KOPT-K1 (cell line): Measurements from ENCODE around the gene TSPAN14.

Experiments
- H3K27ac ChIP-seq: fragments of 200-600 bp; sonication (generic); 2 replicates; pipeline ENCODE4 v1.5.1; 2016; ENCODE audit warnings: antibody characterized with exemption, mild to moderate bottlenecking, low read depth, low read length; ENCODE audit not compliant: poor library complexity, severe bottlenecking
- H3K36me3 ChIP-seq: fragments of 200-600 bp; sonication (generic); 2 replicates; pipeline ENCODE4 v1.5.1; 2017; ENCODE audit warnings: antibody characterized with exemption, mild to moderate bottlenecking, low read length, moderate library complexity; ENCODE audit not compliant: insufficient read depth
- H3K9me3 ChIP-seq: fragments of 200-600 bp; sonication (generic); 2 replicates; pipeline ENCODE4 v1.5.1; 2017; ENCODE audit warnings: antibody characterized with exemption, low read length, mild to moderate bottlenecking; ENCODE audit not compliant: insufficient read depth, poor library complexity, severe bottlenecking

Gene TSPAN14

GRCh38 chr10:80552151-80552646 lies 98.1 kb downstream of the TSPAN14 start:
- H3K36me3 ChIP-seq: no peaks in the 10 kb centered on the region
- no peak overlapping the region for H3K27ac ChIP-seq
- no peaks in the 10 kb centered on the region for H3K9me3 ChIP-seq

- Histone ChIP-seq H3K36me3 (no peaks in the 10 kb centered on the region), H3K9me3 (no peaks in the 10 kb centered on the region), H3K27ac (no peak overlapping the region)
These were observed 99.3 kb downstream of the TSPAN14 start for GRCh38 chr10:80553436-80553835.

DNA sequence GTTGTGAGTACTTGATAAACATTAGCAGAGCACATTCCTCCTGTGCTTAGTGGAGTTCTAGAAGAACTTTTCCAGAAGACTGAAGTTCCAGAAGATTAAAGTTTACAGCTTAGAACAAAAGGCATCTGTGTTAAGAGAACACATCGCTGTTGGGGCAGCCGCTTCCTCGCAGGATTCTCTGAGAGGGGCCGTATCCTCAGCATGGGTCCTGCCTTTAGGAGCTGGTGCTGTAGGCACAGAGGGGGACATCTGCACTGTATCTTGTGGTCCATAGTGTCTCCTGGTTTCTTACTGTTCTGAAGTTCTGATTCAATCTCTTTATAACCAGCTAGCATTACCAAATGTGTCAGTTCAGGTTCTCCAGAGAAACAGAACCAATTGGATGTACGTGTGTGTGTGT lies 99.9 kb downstream of the TSPAN14 start:
- H3K9me3 ChIP-seq: no peaks in the 10 kb centered on the region
- no peaks in the 10 kb centered on the region for H3K36me3 ChIP-seq
- H3K27ac ChIP-seq: no peak overlapping the region

- H3K36me3 ChIP-seq: no peaks in the 10 kb centered on the region
- H3K27ac ChIP-seq: no peak overlapping the region
- H3K9me3 ChIP-seq: no peaks in the 10 kb centered on the region
These were observed 101.3 kb downstream of the TSPAN14 start for GRCh38 chr10:80555415-80555814.

DNA sequence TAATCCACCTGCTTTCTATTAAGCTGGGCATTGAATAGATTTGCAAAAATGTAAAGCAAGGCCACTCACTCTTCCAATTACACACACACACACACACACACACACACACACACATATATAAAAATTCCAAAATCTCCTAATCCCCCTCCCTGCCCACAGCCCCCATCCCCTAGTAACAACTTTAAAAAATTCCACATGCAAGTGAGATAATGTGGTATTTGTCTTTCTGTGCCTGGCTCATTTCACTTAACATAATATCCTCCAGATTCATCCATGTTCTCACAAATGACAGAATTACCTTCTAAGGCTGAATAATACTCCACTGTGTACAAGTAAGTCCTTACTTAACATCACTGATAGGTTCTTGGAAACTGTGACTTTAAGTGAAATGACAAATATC lies 107.8 kb downstream of the TSPAN14 start:
- no peaks in the 10 kb centered on the region for H3K9me3 ChIP-seq
- no peaks in the 10 kb centered on the region for H3K36me3 ChIP-seq
- no peak overlapping the region for H3K27ac ChIP-seq

DNA sequence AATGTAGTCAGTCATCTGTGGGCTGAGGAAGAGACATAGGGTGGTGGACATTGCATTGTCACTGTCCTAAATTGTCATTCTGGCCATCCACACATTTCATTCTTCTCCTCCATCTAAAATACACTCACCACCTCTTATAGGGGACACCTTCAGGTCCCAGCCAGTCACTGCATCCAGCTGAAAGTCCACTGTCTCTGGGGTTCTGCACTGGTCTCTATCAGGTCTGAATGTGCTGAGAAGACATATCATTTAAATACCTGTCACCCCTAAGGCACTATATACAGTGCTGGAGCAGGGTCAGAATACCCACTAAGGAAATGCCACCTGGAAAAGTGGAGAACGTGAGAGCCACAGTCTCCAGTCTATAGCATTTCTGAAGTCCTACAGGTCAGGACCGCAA lies 113.2 kb downstream of the TSPAN14 start:
- H3K9me3 ChIP-seq: no peaks in the 10 kb centered on the region
- no peak overlapping the region for H3K27ac ChIP-seq
- no peaks in the 10 kb centered on the region for H3K36me3 ChIP-seq

- Histone ChIP-seq H3K27ac (no peak overlapping the region), H3K9me3 (no peaks in the 10 kb centered on the region), H3K36me3 (no peaks in the 10 kb centered on the region)
These were observed 115.2 kb downstream of the TSPAN14 start for GRCh38 chr10:80569131-80569895.

- no peaks in the 10 kb centered on the region for H3K36me3 ChIP-seq
- no peaks in the 10 kb centered on the region for H3K9me3 ChIP-seq
These were observed 117.2 kb downstream of the TSPAN14 start for GRCh38 chr10:80571352-80571751.

GRCh38 chr10:80579181-80579763 lies 125.2 kb downstream of the TSPAN14 start:
- no peak overlapping the region for H3K27ac ChIP-seq
- no peaks in the 10 kb centered on the region for H3K36me3 ChIP-seq
- peaks cover 4% of the 10 kb centered on the region for H3K9me3 ChIP-seq

More at GRCh38 chr10:80571352-80571751, 117.2 kb downstream of the TSPAN14 start:
- no peak overlapping the region for H3K27ac ChIP-seq

DNA sequence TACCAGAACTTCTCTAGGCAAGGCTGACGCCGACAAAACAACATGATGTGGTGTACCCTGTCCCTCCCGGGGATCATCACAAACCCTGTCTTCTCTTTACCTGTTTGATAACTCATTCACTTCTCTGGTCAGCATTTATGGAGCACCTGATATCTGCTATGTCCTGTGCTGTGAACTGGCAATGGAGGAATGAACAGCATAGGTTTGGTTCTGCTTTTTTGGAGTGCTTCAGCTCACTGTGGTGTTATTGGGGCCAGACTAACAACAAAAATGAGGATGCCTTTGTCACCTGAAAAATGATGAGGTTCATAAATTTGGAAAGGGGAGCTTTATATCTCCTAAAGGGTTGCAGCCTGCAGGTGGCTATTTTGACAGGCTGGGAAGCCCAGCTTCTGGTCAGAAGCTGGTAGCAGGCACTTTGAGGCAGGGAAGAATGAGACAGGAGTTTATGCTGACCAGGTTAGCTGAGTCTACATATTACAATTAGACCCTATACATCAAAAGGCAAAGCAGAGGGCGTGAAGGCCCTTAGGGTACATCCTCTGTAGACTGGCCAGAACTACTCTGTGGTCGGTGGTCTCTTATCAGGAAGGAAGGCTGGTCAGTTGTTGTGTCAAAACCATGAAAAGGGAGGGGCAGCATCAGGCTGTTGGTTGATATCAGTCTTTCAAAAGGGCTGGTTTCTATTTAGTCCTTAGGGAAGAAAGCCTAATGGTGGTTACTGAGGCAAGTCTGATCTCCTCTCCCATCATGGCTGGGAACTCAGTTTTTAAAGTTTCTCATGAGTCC lies 125.9 kb downstream of the TSPAN14 start:
- Histone ChIP-seq H3K36me3 (no peaks in the 10 kb centered on the region), H3K27ac (no peak overlapping the region), H3K9me3 (peaks cover 4% of the 10 kb centered on the region)

DNA sequence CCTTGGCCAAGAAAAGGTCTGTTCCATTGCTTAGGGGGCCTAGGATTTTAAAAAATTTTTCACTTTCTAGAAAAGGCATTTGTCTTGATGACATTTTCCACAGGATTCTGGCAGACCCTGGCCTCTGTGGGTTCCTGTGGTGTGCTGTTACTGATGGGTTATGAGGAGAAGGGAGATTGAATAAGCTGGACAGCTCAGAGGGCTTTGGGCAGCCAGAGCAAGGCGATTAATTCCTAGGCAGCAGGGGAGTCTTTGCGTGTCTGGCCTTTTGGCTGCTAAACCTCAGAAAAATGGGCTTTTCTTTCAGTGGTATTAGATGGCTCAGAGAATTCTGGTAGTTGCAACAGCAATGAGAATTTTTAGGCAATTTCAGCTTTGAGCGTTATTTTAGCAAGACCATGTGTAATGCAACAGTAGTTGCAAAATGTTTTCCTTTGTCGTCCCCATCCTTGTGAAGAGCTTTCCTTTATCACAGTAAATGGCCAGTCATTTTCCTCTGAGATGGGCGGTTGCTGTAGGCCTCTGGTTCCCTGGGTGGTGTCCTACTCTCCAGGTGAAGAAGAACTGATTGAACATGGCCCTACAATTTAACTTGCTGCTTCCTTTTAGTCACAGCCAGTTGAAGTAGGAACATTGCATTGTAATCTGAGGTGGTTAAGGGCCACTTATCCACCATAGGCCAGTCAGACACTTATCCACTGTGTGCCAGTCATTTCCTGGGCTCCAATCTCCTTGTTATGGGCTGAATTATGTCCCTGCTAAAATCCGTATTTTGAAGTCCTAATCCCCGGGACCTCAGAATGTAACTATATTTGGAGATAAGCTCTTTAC lies 126.7 kb downstream of the TSPAN14 start:
- Histone ChIP-seq H3K9me3 (peaks cover 4% of the 10 kb centered on the region), H3K36me3 (no peaks in the 10 kb centered on the region), H3K27ac (no peak overlapping the region)

DNA sequence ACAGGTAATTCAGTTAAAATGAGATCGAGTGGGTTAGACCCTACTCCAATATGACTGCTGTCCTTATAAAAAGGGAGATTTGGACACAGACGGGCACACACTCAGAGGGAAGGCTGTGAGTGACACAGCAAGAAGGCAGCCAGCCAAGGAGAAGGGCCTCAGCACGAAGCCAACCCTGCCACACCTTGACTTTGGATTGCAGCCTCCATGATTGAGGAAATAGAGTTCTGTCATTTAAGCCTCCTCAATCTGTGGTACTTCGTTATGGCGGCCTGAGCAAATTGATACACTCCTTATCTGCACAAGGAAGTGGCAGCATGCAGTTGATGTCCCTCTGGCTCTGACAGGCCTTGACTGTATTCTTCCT lies 127.3 kb downstream of the TSPAN14 start:
- H3K9me3 ChIP-seq: peaks cover 4% of the 10 kb centered on the region
- H3K27ac ChIP-seq: no peak overlapping the region

GRCh38 chr10:80582286-80582960 lies 128.3 kb downstream of the TSPAN14 start:
- peaks cover 1% of the 10 kb centered on the region for H3K9me3 ChIP-seq
- no peak overlapping the region for H3K27ac ChIP-seq
- no peaks in the 10 kb centered on the region for H3K36me3 ChIP-seq

More for the DNA sequence above, 127.3 kb downstream of the TSPAN14 start:
- no peaks in the 10 kb centered on the region for H3K36me3 ChIP-seq
